HG03066 (cell line): Measurements from ENCODE around the gene BGN.

Experiments
- ATAC-seq: cut with Tn5 transposase; IDR thresholded peaks from one replicate; pipeline ENCODE4 v1.9.1; 2021; ENCODE audit warnings: low read depth; ENCODE audit not compliant: unreplicated experiment

BGN gene

GRCh38 chrX:153481043-153481442 is 13.7 kb upstream of the BGN start:
- no peak for ATAC-seq

- no peak for ATAC-seq
These were observed 12.3 kb upstream of the BGN start for GRCh38 chrX:153482376-153483015.

GRCh38 chrX:153485396-153486080 is 9.2 kb upstream of the BGN start:
- ATAC-seq = no peak

- no peak for ATAC-seq
These were observed 8.6 kb upstream of the BGN start for GRCh38 chrX:153486171-153486570.

- ATAC-seq = no peak
These were observed 7.1 kb upstream of the BGN start for GRCh38 chrX:153487590-153488071.

- ATAC-seq = no peak
These were observed 6.4 kb upstream of the BGN start for GRCh38 chrX:153488231-153488914.

- no peak for ATAC-seq
These were observed 4.4 kb upstream of the BGN start for GRCh38 chrX:153490217-153490930.

GRCh38 chrX:153491351-153491914 is 3.3 kb upstream of the BGN start:
- no peak for ATAC-seq

GRCh38 chrX:153491918-153492317 is 2.9 kb upstream of the BGN start:
- no peak for ATAC-seq

GRCh38 chrX:153492543-153492942 is 2.2 kb upstream of the BGN start:
- no peak for ATAC-seq

GRCh38 chrX:153493085-153493484 is 1.7 kb upstream of the BGN start:
- ATAC-seq = no peak

- ATAC-seq = no peak
These were observed 719 bp upstream of the BGN start for GRCh38 chrX:153494061-153494460.

- no peak for ATAC-seq
These were observed 577 bp downstream of the BGN start for GRCh38 chrX:153495362-153495751.

- no peak for ATAC-seq
These were observed 1.3 kb downstream of the BGN start for GRCh38 chrX:153495903-153496589.

- ATAC-seq = no peak
These were observed 1.8 kb downstream of the BGN start for GRCh38 chrX:153496590-153496959.

- ATAC-seq = no peak
These were observed 3.7 kb downstream of the BGN start for GRCh38 chrX:153498453-153498852.

- no peak for ATAC-seq
These were observed 4.6 kb downstream of the BGN start for GRCh38 chrX:153499341-153499740.

GRCh38 chrX:153499876-153500275 is 5.1 kb downstream of the BGN start:
- ATAC-seq = no peak

GRCh38 chrX:153500676-153501280 is 6.0 kb downstream of the BGN start:
- no peak for ATAC-seq

- no peak for ATAC-seq
These were observed 6.8 kb downstream of the BGN start for GRCh38 chrX:153501530-153501929.
